Activated naive CD8-positive, alpha-beta T cell (primary cell): ENCODE measurements around the gene AFF4.
A peak's percentile ranks its signal among the peaks of the same experiment; 100 is the strongest.
"Not testable (repeated sequence)": the region's sequence is repeated elsewhere in the genome, so short reads cannot be mapped to it uniquely, and the experiment has no call there.

ENCODE experiments used
- H3K27ac Mint-ChIP-seq: one replicate; pipeline ENCODE4 v1.8.0; 2021; ENCODE audit warnings: mixed read lengths
- H3K27me3 Mint-ChIP-seq: one replicate; pipeline ENCODE4 v1.8.0; 2021; ENCODE audit warnings: mixed read lengths
- H3K36me3 Mint-ChIP-seq: one replicate; pipeline ENCODE4 v1.8.0; 2021; ENCODE audit warnings: mixed read lengths
- H3K4me1 Mint-ChIP-seq: one replicate; pipeline ENCODE4 v1.8.0; 2021; ENCODE audit warnings: low read depth, mixed read lengths
- H3K4me3 Mint-ChIP-seq: one replicate; pipeline ENCODE4 v1.8.0; 2021; ENCODE audit warnings: mild to moderate bottlenecking, mixed read lengths
- H3K9me3 Mint-ChIP-seq: one replicate; pipeline ENCODE4 v1.8.0; 2021; ENCODE audit warnings: low read depth, mixed read lengths

AFF4 gene

GRCh38 chr5:132965120-132965519, 1.7 kb upstream of the AFF4 start:
- Mint-ChIP-seq H3K9me3 (no peaks in the 10 kb centered on the region), H3K4me1 (peaks cover 23% of the 10 kb centered on the region), H3K27ac (no peak overlapping the region), H3K4me3 (no peak overlapping the region), H3K36me3 (no peaks in the 10 kb centered on the region), H3K27me3 (no peaks in the 10 kb centered on the region)

- Mint-ChIP-seq H3K36me3 (peaks cover 2% of the 10 kb centered on the region), H3K4me3 (peak overlapping the region; percentile 91), H3K27ac (peak overlapping the region; percentile 89), H3K9me3 (no peaks in the 10 kb centered on the region), H3K4me1 (peaks cover 44% of the 10 kb centered on the region), H3K27me3 (no peaks in the 10 kb centered on the region)
Measured at GRCh38 chr5:132962429-132963021, 909 bp downstream of the AFF4 start.

- Mint-ChIP-seq H3K9me3 (no peaks in the 10 kb centered on the region), H3K4me3 (peak overlapping the region; percentile 91), H3K36me3 (peaks cover 2% of the 10 kb centered on the region), H3K4me1 (peaks cover 44% of the 10 kb centered on the region), H3K27ac (peak overlapping the region; percentile 89), H3K27me3 (no peaks in the 10 kb centered on the region)
Measured at GRCh38 chr5:132961887-132962286, 1.5 kb downstream of the AFF4 start.

- not testable (repeated sequence) for H3K9me3 Mint-ChIP-seq, H3K36me3 Mint-ChIP-seq, H3K27me3 Mint-ChIP-seq
- H3K4me1 Mint-ChIP-seq = peaks cover 46% of the 10 kb centered on the region
- H3K27ac Mint-ChIP-seq = peak overlapping the region; percentile 89
- H3K4me3 Mint-ChIP-seq = peak overlapping the region; percentile 91
Measured at GRCh38 chr5:132961123-132961815, 2.2 kb downstream of the AFF4 start.

- H3K27ac Mint-ChIP-seq, H3K9me3 Mint-ChIP-seq, H3K27me3 Mint-ChIP-seq, H3K4me3 Mint-ChIP-seq, H3K36me3 Mint-ChIP-seq: not testable (repeated sequence)
- H3K4me1 Mint-ChIP-seq = peaks cover 62% of the 10 kb centered on the region
Measured at GRCh38 chr5:132956166-132956799, 7.2 kb downstream of the AFF4 start.

- Mint-ChIP-seq H3K27me3 (no peaks in the 10 kb centered on the region), H3K27ac (no peak overlapping the region), H3K36me3 (peaks cover 6% of the 10 kb centered on the region), H3K9me3 (no peaks in the 10 kb centered on the region), H3K4me3 (peak overlapping the region; percentile 6), H3K4me1 (peaks cover 53% of the 10 kb centered on the region)
Measured at GRCh38 chr5:132953710-132954109, 9.7 kb downstream of the AFF4 start.

- H3K27ac Mint-ChIP-seq = no peak overlapping the region
- no peaks in the 10 kb centered on the region for H3K9me3 Mint-ChIP-seq
- peaks cover 53% of the 10 kb centered on the region for H3K4me1 Mint-ChIP-seq
- H3K27me3 Mint-ChIP-seq = no peaks in the 10 kb centered on the region
- H3K4me3 Mint-ChIP-seq = no peak overlapping the region
- H3K36me3 Mint-ChIP-seq = peaks cover 6% of the 10 kb centered on the region
Measured at GRCh38 chr5:132952829-132953228, 10.6 kb downstream of the AFF4 start.

- no peaks in the 10 kb centered on the region for H3K9me3 Mint-ChIP-seq
- H3K4me1 Mint-ChIP-seq = peaks cover 55% of the 10 kb centered on the region
- H3K27me3 Mint-ChIP-seq = no peaks in the 10 kb centered on the region
- H3K27ac Mint-ChIP-seq = peak overlapping the region; percentile 8
- H3K4me3 Mint-ChIP-seq = no peak overlapping the region
- H3K36me3 Mint-ChIP-seq = peaks cover 6% of the 10 kb centered on the region
Measured at GRCh38 chr5:132951897-132952296, 11.5 kb downstream of the AFF4 start.

- Mint-ChIP-seq H3K27me3 (no peaks in the 10 kb centered on the region), H3K27ac (peak overlapping the region; percentile 16)
Measured at GRCh38 chr5:132949136-132949535, 14.3 kb downstream of the AFF4 start.

GRCh38 chr5:132947671-132948070, 15.8 kb downstream of the AFF4 start:
- peaks cover 59% of the 10 kb centered on the region for H3K4me1 Mint-ChIP-seq
- peaks cover 2% of the 10 kb centered on the region for H3K36me3 Mint-ChIP-seq
- peak overlapping the region; percentile 22 for H3K27ac Mint-ChIP-seq
- no peak overlapping the region for H3K4me3 Mint-ChIP-seq
- H3K27me3 Mint-ChIP-seq = no peaks in the 10 kb centered on the region
- no peaks in the 10 kb centered on the region for H3K9me3 Mint-ChIP-seq

More at GRCh38 chr5:132949136-132949535, 14.3 kb downstream of the AFF4 start:
- Mint-ChIP-seq H3K4me3 (no peak overlapping the region), H3K9me3 (no peaks in the 10 kb centered on the region), H3K4me1 (peaks cover 59% of the 10 kb centered on the region), H3K36me3 (peaks cover 6% of the 10 kb centered on the region)

- H3K27me3 Mint-ChIP-seq, H3K4me3 Mint-ChIP-seq, H3K36me3 Mint-ChIP-seq, H3K27ac Mint-ChIP-seq, H3K9me3 Mint-ChIP-seq: not testable (repeated sequence)
- H3K4me1 Mint-ChIP-seq = peaks cover 48% of the 10 kb centered on the region
Measured at GRCh38 chr5:132945315-132945714, 18.1 kb downstream of the AFF4 start.

GRCh38 chr5:132943362-132944022, 19.9 kb downstream of the AFF4 start:
- Mint-ChIP-seq H3K4me3 (no peak overlapping the region), H3K27me3 (no peaks in the 10 kb centered on the region), H3K4me1 (peaks cover 46% of the 10 kb centered on the region), H3K36me3 (no peaks in the 10 kb centered on the region), H3K27ac (peak overlapping the region; percentile 8), H3K9me3 (no peaks in the 10 kb centered on the region)

- no peaks in the 10 kb centered on the region for H3K27me3 Mint-ChIP-seq
- H3K36me3 Mint-ChIP-seq = peaks cover 2% of the 10 kb centered on the region
- H3K27ac Mint-ChIP-seq = peak overlapping the region; percentile 25
- peaks cover 42% of the 10 kb centered on the region for H3K4me1 Mint-ChIP-seq
- H3K4me3 Mint-ChIP-seq = no peak overlapping the region
- no peaks in the 10 kb centered on the region for H3K9me3 Mint-ChIP-seq
Measured at GRCh38 chr5:132941331-132941730, 22.1 kb downstream of the AFF4 start.

GRCh38 chr5:132928062-132928407, 35.4 kb downstream of the AFF4 start:
- H3K36me3 Mint-ChIP-seq = peaks cover 22% of the 10 kb centered on the region
- no peaks in the 10 kb centered on the region for H3K9me3 Mint-ChIP-seq
- no peak overlapping the region for H3K4me3 Mint-ChIP-seq
- peaks cover 25% of the 10 kb centered on the region for H3K4me1 Mint-ChIP-seq
- H3K27ac Mint-ChIP-seq = peak overlapping the region; percentile 61
- no peaks in the 10 kb centered on the region for H3K27me3 Mint-ChIP-seq

- no peaks in the 10 kb centered on the region for H3K27me3 Mint-ChIP-seq
- H3K27ac Mint-ChIP-seq = no peak overlapping the region
- no peak overlapping the region for H3K4me3 Mint-ChIP-seq
- H3K9me3 Mint-ChIP-seq = no peaks in the 10 kb centered on the region
- peaks cover 18% of the 10 kb centered on the region for H3K36me3 Mint-ChIP-seq
- H3K4me1 Mint-ChIP-seq = peaks cover 21% of the 10 kb centered on the region
Measured at GRCh38 chr5:132927355-132928061, 35.9 kb downstream of the AFF4 start.
